Caki2 (cell line): Measurements from ENCODE around the gene GDPD2. TPM values are rescaled to one million over a fixed set of nuclear protein-coding genes. Genes with fewer than 3 reads are reported as not detected.

Experiments
- DNase-seq: peaks from one replicate; pipeline ENCODE4 v3.0.0-alpha.2; 2015; ENCODE audit warnings: low read depth
- in situ Hi-C: cut with HindIII; loops from 2 replicates; pipeline ENCODE4 v1.10.0; 2016; ENCODE audit warnings: low sequenced_read_pairs, low pct_unique_long_range_greater_than_20kb, mixed read lengths
- total RNA-seq: library from RNA; depleted of rRNA; stranded (reverse); fragments of >200 nt; shearing (Covaris generic); gene quantifications from 2 replicates; pipeline ENCODE4 v1.2.3, GENCODE V29; 2014; ENCODE audit warnings: low replicate concordance

The GDPD2 gene
- total RNA-seq, 1 experiment from 2014 or later, result not detected

DNA sequence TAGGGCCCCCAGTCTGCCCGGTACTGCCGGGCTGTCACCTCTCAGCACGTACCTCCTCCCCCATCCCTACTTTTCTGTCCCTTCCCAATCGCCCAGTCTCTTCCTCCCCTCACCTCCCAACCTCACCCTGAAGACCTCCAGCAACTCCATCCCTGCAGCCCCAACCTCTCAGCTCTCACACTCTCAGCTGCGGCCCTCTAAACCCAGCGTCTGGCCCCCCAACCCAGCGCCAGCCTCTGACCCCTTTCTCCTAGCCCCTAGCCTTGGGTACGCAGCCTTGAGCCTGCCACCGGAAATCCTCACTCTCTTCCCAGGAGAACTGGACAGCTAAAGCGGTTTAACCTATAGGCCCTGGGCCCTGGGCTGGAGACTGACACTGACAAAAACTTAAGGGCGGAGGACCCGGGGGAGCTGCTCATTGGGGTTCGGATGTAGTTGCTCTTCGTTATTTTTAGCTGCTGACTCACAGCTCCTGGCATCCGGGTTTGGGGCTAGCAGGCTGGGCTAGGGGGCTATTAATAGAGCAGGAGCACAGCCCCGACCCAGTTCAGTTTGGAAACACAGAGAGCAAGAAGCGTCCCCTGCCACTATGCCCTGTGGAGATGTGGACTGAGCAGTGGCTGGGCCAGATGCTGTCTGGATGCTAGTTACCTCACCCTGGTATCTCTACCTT lies 11.9 kb downstream of the GDPD2 start:
- no peak for DNase-seq
- in situ Hi-C loops, result no loop called here

DNA sequence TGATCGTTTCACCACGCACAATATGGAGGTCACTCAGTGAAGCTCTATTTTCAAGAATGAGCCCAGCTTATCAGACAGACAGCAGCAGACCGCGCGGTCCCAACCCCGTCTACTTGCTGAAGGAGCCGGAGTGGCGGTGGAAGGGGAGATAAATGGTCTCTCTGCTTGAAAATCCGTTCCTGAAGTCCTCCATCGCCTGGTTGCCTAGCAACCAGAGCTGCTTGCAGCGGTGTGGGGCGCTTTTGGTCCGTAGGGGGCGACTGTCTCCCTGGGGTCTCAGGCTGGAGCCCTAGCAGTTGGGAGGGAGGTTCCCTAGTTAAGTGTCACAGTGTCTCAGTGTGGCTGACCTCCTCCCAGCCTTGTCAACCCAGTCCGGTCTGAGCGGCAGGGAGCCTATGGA lies 13.2 kb downstream of the GDPD2 start:
- in situ Hi-C loops, result no loop called here
- DNase-seq, result no peak

DNA sequence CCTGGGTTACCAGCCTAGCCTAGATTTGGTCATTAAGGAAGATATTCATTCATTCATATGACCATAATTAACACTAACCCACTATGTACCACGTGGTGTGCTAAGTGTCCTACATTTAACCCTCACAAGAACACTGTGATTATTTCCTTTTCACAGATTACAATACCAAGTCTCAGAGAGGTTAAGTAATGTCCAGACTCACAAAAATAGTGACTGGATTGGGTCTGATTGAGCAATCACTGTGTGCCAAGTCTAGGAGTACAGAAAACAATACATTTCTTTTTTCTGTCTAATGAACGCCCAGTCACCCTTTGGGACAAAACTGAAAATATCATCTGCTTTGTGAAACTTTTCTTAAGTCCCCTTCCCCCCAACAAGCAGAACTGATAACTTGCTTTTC lies 13.9 kb downstream of the GDPD2 start:
- in situ Hi-C loops, result no loop called here
- no peak for DNase-seq

DNA sequence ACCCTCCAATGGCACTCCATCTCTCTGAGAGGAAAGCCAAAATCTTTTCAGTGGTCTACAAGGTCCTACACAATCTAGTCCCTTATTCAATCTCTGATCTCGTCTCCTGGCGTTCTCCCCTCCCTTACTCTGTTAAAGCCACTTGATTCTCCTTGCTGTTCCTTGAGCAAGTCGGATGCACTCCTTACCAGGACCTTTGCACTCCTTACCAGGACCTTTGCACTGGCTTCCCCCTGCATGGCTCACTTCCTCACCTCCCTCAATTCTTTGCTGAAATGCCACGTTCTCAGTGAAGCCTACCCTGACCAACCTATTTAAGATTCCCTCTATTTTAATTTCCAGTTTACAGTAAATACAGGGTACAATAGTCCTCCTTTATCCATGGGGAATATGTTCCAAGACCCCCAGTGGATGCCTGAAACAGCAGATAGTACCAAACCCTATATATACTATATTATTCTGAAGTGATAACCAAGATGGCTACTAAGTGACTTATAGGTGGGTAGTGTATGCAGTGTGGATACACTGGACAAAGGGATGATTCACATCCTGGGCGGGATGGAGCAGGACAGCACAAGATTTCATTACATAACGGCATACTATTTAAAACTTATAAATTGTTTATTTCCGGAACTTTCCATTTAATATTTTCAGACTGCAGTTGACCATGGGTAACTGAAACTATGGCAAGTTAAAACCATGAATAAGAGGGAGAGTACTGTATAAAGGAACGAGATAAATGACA lies 15.0 kb downstream of the GDPD2 start:
- in situ Hi-C loops, result no loop called here
- DNase-seq, result no peak

DNA sequence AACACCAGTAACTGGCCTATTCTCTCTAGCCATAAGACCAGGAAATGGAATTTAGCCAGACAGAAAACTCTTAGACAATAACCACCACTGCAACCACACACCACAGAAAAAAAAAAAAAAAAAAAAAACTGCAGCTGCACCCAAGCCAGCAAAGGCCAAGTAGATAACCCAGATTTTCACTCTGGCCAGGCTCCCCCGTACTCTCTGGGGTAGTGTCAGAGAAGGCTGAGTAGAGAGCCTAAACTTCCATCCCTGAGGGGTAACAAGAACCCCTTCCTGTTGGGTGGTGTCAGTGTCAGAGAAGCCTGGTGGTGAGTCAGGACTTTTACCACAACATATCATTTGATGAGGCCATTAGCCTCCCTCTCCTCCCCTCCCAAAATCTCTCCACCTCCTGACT lies 15.9 kb downstream of the GDPD2 start:
- in situ Hi-C loops, result no loop called here
- DNase-seq, result no peak

DNA sequence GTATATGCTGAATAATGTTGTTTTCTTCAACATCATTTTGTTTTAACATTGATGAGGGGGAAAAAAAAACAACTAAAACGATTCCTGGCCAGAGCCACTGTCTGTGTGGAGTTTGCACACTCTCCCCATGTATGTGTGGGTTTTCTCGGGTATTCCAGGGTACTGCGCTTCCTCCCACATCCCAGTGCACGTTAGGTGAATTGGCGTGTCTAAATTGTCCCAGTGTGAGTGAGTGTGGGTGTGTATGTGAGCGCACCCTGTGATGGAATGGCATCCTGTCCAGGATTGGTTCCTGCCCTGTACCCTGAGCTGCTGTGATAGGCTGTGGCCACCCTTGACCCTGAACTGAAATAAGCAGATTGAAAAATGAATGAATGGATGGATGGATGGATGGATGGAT lies 19.1 kb downstream of the GDPD2 start:
- in situ Hi-C loops, result no loop called here
- no peak for DNase-seq

DNA sequence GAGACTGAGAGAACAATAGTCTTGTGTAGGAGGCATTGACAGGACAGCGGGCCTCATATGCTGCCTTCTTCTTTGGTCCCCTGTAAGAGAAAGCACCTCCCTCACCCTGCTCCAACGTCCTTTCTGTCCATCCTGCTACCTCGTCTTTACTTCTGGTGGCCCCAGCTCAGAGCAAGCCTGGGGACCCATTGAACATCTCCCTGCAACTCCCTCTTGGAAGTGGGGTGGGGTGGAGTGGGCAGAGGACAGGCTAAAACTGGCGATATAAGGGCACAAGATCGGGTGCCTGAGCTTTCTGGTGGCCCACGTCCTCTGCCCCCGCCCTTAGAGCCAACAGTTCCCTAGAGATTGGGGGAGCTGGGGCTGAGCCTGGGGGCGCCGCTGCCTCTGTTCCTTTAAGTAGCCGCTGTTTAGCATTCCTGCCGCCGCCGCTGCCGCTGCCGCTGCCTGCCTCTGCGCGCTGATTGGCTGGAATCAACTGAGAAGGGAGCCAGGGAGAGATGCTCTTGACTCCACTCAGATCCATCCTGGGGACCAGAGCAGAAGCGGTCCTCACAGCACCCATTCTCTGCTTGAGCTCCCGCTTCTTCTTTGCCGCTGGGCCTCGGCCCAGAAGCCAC lies 21.3 kb downstream of the GDPD2 start, which contains the start of gene DLG3:
Gene DLG3 (plus strand): TSS at position 510 of the 620 bp plus-strand sequence. CDS start 367 bp downstream, outside the sequence.
- in situ Hi-C loops, result no loop called here
- no peak for DNase-seq

DNA sequence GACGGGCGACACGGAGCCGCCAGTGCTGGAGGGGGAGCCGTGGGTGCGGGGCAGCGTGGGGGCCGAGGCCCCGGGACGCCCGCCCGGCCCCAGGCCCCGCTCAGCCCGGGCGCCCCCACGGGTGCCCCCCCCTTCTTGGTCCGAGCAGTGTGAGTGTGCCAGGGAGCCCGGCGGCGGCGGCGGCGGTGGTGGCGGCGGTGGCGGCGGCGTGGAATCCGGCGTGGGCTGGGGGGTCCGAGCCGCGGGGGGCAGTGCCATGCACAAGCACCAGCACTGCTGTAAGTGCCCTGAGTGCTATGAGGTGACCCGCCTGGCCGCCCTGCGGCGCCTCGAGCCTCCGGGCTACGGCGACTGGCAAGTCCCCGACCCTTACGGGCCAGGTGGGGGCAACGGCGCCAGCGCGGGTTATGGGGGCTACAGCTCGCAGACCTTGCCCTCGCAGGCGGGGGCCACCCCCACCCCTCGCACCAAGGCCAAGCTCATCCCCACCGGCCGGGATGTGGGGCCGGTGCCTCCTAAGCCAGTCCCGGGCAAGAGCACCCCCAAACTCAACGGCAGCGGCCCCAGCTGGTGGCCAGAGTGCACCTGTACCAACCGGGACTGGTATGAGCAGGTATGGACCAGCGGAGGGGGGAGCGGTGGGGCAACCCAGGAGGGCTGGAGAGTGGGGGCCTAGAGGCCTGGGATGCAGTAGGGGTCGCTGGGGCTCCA lies 22.0 kb downstream of the GDPD2 start:
- DNase-seq, result no peak
- in situ Hi-C loops, result no loop called here

DNA sequence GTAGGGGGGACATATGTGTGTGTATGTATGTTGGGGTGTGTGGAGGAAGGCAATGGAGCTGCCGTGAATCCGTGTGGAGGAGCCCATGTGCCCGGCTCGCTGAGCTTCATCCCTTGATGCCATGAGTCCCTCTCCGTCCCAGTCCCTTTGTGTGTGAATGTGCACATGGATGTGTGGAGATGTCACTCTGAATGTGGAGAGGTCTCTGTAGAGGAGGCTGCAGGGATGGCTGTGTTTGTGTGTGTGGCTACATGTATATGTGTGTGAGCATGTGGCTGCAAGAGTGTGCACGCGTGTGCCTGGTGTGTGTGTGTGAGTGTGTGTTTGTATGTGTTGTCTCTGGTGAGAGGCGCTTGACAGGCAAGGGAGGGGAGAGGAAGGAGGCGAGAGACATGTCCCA lies 22.8 kb downstream of the GDPD2 start:
- DNase-seq, result no peak
- in situ Hi-C loops, result no loop called here

DNA sequence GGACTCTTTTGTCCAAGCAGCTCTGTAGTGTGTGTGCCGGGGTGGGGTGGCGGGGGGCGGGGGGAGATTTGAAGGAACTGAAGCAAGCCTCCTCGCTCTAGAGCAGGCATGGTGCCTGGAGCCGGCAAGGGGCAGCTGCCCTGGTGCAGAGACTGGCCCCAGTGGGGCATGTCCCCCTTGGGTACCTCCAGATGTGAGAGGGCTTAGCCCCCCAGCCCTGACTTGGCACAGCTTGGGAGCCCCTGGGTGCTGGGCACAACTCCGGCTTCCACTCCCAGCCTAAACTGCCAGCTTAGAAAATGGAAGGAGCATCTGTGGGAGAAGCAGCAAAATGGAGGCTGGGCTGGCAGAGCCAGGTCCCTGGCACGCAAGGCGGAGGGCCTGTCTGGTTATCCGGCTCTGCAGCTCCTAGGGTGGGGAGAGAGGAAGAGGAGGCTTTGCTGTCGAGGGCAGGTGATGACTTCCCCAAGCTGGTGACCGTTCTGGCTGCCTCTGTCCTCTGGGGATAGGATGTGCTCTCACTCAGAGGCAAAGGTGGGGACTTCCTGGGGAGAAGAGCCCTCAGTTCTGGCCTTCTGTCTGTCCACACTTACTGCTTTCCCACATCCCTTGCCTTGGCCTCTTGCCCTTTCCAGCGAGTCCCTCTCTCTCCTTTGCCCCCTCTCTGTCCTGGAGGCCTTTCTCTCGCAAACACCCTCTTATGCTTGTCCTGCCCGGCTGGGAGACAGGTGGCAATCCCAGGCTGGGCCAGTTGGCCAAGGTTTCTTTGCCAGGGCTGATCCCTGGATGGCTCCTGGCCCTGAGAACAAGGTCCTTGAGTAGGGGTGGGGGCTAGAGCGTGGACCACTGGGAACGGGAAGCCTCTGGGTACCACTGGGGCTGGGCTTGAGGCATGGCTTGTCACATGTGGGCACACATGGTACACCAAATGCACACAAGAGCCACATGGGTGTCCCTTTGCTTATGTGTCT lies 23.6 kb downstream of the GDPD2 start:
- no peak for DNase-seq
- in situ Hi-C loops, result no loop called here

DNA sequence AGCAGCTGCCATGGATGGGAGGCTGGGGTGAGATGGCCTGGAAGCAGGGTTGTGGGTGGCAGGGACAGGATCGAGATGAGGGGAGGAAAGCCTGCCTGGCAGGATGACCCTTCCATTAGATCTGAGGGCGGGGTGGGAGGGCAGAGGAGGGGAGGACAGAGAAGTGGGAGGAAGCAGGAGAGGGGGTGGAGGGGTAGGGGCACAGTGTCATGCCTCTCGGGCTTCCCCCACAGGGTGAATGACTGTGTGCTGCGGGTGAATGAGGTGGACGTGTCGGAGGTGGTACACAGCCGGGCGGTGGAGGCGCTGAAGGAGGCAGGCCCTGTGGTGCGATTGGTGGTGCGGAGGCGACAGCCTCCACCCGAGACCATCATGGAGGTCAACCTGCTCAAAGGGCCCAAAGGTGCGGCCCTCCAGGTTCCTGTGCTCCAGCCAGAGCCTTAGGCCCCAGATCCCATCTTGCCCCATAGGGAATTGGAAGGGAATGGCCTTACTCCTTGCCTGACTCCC lies 26.4 kb downstream of the GDPD2 start:
- in situ Hi-C loops, result no loop called here
- no peak for DNase-seq

DNA sequence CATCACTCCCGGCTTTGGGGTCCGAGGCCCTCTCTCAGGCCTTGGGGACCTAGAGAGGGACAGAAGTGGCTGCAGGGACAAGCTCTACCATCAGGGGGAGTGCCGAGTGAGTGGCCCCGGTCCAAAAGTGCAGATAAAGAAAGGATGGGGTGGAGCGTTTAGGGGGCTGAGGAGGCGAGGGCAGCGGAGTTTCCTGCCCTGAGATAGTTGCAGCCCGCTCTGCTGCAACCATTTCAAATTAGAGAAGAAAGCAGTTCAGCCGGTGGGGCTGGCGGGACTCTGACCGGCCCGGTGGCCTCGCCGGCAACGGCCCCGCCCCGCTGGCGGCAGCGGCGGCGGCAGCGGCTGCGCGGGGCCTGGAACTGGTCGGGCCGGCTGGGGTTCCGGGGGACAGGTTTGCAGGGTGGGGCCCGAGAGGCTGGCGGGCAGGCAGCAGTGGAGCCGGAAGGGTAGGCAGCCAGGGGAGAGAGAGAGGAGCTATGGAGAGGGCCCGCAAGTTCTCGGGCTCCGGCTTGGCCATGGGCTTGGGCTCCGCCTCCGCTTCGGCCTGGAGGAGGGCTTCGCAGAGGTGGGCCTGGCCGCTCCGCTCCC lies 29.1 kb downstream of the GDPD2 start:
- in situ Hi-C loops, result no loop called here
- peak; percentile 46 for DNase-seq

DNA sequence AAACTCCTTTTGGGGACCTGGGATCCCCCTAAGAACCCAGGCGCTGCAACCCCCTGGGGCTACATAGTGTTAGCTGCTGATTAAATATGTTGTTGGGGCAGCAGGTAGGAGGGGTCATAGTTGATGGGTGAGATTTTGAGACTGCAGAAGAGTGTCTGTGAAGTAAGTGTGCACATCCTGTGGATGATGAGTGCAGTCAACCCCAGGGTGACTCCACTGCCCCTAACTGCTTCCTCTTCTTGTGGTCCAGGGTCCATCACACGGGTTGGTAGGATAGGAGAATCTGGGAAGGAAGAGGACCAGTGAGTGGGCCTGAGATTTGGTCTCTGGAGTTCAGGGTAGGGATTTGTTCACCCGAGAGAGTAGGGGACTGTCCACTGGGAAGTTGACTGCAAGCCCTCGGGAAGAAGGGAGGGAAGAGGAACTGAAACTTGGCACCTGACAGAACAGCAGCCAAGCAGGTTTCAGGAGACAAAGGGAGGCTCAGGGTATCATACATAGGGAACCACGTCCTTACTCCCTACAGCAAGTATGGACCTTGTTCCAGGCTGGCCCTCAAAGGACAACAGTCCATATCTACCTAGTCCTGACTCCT lies 30.0 kb downstream of the GDPD2 start:
- in situ Hi-C loops, result no loop called here
- no peak for DNase-seq

DNA sequence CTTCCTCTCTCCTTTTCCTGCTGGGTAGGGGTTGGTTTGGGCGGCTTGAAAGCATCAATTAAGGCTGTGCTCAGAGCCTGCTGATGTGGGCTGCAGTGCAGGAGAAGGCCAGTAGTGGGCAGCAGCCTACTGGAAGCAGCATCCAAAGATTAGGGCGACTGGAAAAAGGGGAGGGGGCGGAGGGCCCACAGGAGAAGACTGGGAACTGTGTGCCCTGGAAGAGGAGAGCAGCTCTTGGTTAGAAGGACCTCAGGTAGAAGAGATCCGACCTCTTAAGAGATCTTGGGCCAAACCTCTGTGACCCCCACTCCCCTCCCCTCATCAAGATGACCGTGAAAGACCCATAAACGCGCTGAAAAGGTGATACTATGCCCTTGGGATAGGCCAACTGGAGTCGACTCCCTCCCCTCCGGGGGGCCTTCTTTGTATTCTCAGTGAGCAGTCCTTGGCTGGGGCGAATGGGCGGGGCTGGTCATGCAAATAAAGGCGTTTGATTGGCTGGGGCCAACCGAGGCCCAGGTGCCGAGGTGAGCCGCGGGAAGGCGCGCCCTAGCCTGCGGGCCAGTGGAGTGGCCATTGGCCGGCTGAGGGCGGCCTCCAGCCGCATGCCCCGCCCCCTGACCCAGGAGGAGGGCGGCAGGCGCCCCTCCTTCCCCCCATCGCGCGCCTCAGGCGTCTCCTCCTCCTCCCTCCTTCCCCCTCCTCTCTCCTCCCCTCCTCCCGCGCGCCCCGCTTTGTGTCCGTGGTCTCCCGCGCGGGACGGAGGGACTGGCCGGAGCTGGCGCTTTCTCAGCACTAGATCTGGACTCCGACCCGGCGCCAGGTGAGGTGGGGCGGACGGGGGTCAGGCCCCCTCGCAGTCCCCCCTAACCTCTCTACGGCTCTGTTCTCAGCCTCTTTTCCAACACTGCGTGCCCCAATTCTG lies 31.6 kb downstream of the GDPD2 start:
- in situ Hi-C loops, result no loop called here
- peak; percentile 92 for DNase-seq

DNA sequence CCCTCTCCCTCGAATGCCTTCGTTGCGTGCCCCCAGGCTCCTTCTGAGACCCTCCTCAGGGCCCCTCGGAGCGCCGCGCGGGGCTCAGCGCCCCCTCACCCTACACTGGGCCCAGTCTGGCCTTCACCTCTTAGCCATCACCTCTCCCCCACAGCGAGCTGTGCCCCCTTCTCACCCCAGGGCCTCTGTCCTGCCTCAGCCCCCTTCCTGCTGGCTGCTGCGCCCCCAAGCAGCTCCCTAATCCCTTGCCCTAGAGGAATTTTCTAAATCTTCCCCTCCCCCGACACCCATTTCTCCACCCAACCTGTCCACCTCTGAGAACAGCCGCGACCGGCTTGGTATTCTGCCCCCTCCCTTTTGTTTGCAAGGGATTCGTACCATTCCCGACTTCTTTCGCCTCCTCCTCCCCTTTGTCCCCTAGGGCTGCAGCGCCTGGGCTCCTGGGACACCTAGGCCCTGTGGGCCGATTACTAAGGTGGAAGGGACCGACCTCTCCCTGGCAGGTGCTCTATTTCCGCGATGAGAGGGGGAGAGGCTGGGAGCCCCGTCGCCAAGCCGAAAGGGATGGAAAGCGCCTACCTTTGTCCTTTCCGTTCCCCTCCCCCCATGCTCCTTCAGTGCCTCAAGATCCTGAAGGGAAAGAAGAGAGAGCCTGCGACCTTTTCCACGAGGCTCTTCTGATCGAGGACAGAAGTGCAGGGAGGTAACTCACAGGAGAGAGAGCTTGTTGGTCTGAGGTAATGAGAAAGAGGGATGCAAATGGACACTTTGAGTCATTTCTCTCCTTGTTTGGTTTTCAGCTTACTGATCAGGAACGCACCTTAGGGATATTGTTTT lies 32.5 kb downstream of the GDPD2 start:
- in situ Hi-C loops, result no loop called here
- DNase-seq, result peak; percentile 31
